Effector memory CD4-positive, alpha-beta T cell (primary cell): ENCODE measurements around the gene MMP25.

Experiments
- DNase-seq, 3 donors: peaks; one replicate each; pipeline ENCODE4 v3.0.0-alpha.2; 2020
- H3K27ac ChIP-seq: 2 replicates; pipeline ENCODE4 v1.7.0; 2013; ENCODE audit warnings: mild to moderate bottlenecking, low read length, moderate library complexity; ENCODE audit not compliant: insufficient read depth, poor library complexity, severe bottlenecking
- H3K27me3 ChIP-seq: replicated peaks from 2 replicates; pipeline ENCODE4 v1.7.0; 2013; ENCODE audit warnings: mild to moderate bottlenecking, low read length; ENCODE audit not compliant: insufficient read depth, control insufficient read depth, poor library complexity, severe bottlenecking
- H3K36me3 ChIP-seq: 2 replicates; pipeline ENCODE4 v1.7.0; 2013; ENCODE audit warnings: mild to moderate bottlenecking, low read length, moderate library complexity; ENCODE audit not compliant: control insufficient read depth, insufficient read depth
- H3K4me1 ChIP-seq: 2 replicates; pipeline ENCODE4 v1.7.0; 2013; ENCODE audit warnings: low read length, mild to moderate bottlenecking; ENCODE audit not compliant: control insufficient read depth, insufficient read depth, poor library complexity, severe bottlenecking
- H3K4me3 ChIP-seq: 2 replicates; pipeline ENCODE4 v1.7.0; 2013; ENCODE audit warnings: low read length, low read depth, mild to moderate bottlenecking; ENCODE audit not compliant: insufficient read depth, poor library complexity, severe bottlenecking
- H3K9me3 ChIP-seq: 2 replicates; pipeline ENCODE4 v1.7.0; 2013; ENCODE audit warnings: mild to moderate bottlenecking, low read length, moderate library complexity; ENCODE audit not compliant: control insufficient read depth
- total RNA-seq, 3 donors: gene quantifications; one replicate each; lab custom pipeline; 2026; lab: John Stamatoyannopoulos, UW

Gene MMP25, protein sequence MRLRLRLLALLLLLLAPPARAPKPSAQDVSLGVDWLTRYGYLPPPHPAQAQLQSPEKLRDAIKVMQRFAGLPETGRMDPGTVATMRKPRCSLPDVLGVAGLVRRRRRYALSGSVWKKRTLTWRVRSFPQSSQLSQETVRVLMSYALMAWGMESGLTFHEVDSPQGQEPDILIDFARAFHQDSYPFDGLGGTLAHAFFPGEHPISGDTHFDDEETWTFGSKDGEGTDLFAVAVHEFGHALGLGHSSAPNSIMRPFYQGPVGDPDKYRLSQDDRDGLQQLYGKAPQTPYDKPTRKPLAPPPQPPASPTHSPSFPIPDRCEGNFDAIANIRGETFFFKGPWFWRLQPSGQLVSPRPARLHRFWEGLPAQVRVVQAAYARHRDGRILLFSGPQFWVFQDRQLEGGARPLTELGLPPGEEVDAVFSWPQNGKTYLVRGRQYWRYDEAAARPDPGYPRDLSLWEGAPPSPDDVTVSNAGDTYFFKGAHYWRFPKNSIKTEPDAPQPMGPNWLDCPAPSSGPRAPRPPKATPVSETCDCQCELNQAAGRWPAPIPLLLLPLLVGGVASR
- 1.9 to 23.6 (median 5.0) reads per million in 3 donors for total RNA-seq

DNA sequence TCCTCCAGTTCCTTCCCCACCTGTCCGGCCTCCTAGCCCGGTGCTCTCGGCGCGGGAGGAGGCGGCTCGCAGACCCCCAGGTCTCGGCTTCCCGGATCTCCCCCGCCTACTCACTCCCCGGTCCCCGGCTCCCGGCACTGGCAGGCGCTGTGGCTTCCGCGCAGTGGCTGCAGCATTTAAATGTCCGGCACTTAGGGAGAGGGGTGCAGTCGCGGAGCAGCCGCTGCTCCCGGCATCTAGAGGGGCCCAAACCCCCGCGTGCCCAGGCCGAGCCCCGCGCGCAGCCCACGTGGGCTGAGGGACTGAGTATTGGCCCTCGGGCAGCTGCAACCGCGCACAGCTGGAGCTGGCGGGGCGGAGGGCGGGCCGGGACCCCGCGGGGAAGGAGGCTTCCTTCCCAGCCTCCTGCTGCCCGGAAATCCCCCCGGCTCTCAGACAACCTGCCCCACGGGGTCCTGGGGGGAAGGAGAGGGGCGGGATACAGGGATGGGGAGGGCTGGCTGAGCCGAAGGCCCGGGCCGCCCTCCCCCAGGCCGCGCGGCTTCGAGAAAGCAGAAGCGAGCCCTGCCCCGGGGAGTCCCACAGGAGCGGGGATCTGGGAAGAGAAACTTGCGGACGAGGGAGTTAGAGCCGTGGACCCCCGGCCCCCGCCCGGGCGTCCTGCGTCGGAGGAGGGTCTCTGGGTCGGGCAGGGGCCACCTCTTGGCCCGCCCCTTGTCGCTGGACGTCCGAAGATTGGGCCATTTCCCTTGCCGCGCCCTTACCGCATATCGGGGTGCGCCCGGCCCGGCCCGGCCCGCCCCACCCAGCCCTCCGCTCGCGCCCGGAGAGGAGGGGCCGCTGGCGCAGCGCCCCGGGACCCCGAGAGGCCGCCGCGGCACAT, at the start of gene MMP25:
Gene MMP25 (plus strand): TSS at position 804 of the 883 bp plus-strand sequence. CDS start 357 bp downstream, outside the sequence.
- no peak for DNase-seq
- Histone ChIP-seq H3K27me3 (peaks cover 27% of the 10 kb centered on the region), H3K9me3 (no peaks in the 10 kb centered on the region), H3K4me3 (peak within 1 kb of the TSS; percentile 68), H3K36me3 (no peaks in the 10 kb centered on the region), H3K4me1 (peaks cover 16% of the 10 kb centered on the region), H3K27ac (no peak within 1 kb of the TSS)

DNA sequence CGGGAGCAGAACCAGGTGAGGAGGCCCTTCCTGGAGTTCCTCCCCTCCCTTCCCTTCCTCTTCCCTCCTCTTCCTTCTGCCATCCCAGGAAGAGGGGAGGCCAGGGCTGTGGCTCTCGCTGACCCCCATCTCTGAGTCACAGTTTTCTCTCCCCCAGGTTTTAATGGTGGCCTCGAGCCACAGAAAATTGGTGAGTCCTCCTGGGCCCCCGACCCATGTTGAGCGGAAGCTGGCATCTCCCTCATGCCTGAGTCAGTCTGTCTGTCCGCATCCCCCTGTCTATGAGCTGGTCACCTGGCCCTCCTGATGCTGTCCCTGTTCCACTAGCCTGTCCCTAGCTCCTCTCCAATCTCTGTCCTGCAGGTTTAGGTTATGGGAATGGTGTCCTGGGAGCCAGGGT, 46.4 kb upstream of the MMP25 start:
- no peak overlapping the region for H3K27ac ChIP-seq
- H3K27me3 ChIP-seq, result no peaks in the 10 kb centered on the region
- no peaks in the 10 kb centered on the region for H3K9me3 ChIP-seq
- H3K36me3 ChIP-seq, result no peaks in the 10 kb centered on the region
- H3K4me1 ChIP-seq, result peaks cover 3% of the 10 kb centered on the region
- no peak for DNase-seq
- H3K4me3 ChIP-seq, result no peak overlapping the region

DNA sequence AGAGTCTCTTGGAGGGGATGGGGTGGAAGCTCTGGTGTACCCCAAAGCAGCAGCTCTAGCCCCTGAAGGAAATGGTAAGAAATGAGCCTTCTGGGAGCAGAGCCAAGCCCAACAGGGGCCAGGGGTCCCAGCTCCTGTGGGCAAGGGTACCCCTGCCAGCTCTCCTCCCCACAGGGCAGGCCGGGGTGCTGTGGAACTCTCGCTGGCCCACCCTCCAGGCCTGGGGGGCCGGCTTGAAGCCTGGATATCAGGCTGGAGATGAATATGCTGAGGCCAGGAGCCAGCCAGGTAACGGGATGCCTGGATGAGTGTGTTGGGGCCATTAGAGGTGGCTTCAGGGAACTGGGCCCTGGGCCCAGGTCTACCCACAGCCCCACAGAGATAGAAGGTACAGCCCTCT, 45.8 kb upstream of the MMP25 start:
- Histone ChIP-seq H3K27me3 (no peaks in the 10 kb centered on the region), H3K9me3 (no peaks in the 10 kb centered on the region), H3K36me3 (no peaks in the 10 kb centered on the region), H3K27ac (no peak overlapping the region), H3K4me3 (no peak overlapping the region), H3K4me1 (peaks cover 4% of the 10 kb centered on the region)
- no peak for DNase-seq

DNA sequence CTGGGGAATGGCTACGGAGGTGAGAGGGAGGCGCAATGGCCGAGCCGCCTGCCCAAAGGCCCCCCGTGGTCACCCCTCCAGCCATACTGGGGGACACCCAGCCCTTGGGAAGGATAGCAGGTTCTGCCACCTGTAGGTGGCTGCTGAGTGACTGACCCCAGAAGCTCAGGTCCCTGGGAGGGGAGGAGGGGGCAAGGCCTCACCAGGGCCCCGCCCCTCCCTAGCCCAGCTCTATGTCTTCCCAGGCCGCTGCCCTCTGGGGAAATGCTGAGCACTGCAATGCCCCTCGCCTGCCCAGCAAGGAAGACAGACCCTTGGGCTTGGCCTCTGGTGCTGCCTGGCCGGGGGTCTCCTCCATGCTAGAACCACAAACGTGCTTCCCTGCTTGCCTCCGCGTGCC, 45.0 kb upstream of the MMP25 start:
- no peak overlapping the region for H3K27ac ChIP-seq

DNA sequence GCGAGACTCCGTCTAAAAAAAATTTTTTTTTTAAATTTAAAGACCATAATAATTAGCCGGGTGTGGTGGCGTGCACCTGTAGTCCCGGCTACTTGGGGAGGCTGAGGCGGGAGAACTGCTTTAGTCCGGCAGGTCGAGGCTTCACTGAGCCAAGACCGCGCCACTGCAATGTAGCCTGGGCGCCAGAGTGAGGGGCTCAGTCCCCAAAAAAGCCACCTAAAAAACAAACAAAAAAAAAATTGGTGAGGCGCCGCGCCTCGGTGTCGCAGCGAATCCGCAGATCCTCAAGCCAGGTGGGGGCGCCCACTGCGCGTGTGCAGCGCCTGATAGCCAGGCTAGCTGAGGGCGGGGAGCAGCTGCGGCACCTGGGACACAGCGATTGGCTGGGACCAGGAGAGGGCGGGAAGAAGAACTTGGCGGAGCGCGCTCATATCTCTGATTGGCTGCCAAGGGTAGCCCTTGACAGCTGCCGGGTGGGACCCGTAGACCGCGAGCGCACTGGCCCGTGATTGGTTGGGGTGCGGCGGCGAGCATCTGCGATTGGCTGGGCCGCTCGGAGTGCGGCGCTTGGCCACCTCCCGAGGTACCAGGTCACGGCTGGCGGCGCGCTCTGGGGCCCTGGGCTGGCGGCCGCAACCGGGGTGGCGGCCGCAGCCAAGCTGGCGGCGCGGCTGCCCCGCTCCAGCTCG, 42.6 kb upstream of the MMP25 start:
- peak; percentile 94 to 96 (median 95) for DNase-seq
- Histone ChIP-seq H3K27ac (no peak overlapping the region), H3K4me3 (no peak overlapping the region), H3K9me3 (no peaks in the 10 kb centered on the region), H3K27me3 (no peaks in the 10 kb centered on the region), H3K36me3 (no peaks in the 10 kb centered on the region), H3K4me1 (peaks cover 25% of the 10 kb centered on the region)

More for the DNA sequence above, 45.0 kb upstream of the MMP25 start:
- H3K36me3 ChIP-seq, result no peaks in the 10 kb centered on the region
- no peak overlapping the region for H3K4me3 ChIP-seq
- H3K4me1 ChIP-seq, result peaks cover 4% of the 10 kb centered on the region
- H3K27me3 ChIP-seq, result no peaks in the 10 kb centered on the region
- no peaks in the 10 kb centered on the region for H3K9me3 ChIP-seq
- no peak for DNase-seq

DNA sequence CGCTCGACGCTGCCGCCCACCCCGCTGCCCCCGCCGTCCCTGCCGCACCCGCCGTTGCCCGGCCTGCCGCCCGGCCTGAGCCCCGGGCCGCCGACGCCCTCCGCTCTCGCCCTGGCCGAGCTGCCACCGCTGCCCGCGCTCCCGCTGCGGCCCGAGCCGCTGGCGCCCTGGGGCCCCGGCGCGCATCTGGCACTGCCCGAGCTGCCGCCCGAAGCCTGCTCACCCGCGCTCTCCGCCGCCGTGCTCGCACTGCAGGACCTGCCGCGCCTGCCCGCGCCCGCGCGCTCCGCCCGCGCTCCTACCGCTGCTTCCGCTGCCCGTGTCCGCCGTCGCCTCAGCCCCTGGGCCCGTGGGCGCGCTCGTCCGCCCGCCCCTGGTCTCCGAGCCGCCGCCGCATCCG, 42.0 kb upstream of the MMP25 start:
- peak in 1 of 3 donors; percentile 8 for DNase-seq
- Histone ChIP-seq H3K36me3 (no peaks in the 10 kb centered on the region), H3K4me1 (peaks cover 26% of the 10 kb centered on the region), H3K27ac (no peak overlapping the region), H3K9me3 (no peaks in the 10 kb centered on the region), H3K4me3 (no peak overlapping the region), H3K27me3 (no peaks in the 10 kb centered on the region)

DNA sequence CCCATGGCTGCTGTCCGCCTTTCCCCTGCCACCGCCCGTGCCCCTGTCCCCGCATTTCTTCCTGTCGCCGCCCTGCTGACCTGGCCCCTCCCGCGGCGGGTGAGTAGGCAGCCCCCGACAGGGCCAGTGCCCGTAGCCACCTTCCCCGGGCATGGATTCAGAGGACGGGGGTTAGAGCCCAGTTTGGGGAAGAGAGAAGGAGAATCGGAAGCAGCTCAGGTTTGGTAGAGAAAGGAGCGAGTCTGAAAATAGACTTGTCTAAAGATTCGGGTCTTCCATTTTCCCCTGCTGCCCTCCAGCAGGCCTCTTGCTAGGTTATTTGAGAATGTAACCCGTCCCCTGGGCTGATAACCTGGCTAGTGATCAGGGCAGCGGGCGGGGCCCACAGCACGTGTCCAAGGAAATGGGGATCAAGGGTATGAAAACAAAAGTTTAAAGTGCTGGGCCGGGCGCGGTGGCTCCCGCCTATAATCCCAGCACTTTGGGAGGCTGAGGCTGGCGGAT, 41.5 kb upstream of the MMP25 start:
- DNase-seq, result no peak
- H3K4me3 ChIP-seq, result no peak overlapping the region
- no peaks in the 10 kb centered on the region for H3K9me3 ChIP-seq
- H3K27ac ChIP-seq, result no peak overlapping the region
- H3K27me3 ChIP-seq, result no peaks in the 10 kb centered on the region
- H3K36me3 ChIP-seq, result no peaks in the 10 kb centered on the region
- peaks cover 26% of the 10 kb centered on the region for H3K4me1 ChIP-seq

DNA sequence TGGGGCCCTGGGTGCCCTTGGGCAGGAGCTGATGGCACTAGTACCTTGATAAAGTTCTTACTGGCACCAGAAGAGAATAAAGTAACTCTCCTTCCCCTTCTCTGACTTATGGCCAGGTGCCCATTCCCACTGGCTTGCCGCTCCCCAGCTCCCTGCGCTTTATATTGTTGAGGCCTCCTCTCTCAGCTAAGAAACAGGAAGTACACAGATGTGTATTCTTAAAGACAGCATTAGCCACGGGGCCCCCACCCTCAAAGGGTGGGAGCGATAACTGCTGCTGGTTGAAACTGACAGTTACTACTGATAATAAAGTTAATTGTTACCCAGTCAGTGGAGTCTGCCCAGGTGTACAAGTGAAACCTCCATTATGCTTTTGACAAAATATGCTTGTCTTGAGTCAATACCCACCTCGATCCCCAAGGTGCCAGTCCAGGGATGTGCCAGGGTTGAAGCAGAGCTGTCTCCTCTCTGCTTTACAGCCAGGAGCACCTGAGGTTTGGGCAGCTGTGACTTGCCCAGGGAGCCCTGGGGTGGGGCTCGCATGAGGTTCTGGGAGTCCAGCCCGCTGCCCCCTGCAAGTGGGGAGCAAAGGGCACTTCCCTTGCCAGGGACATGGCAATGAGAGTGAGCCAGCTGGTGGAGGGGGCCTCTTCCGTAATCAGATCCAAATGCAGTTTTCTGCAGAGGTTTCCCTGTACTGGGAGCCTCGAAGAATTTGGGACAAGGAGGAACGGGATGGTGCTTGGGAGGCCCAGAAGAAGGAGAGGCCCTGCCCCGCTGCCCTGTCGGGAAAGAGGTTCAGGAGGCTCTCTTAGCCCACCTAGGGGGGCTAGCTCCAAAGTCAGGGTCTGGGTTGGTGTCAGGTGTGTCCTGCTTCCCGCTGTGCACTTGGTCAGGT, 39.1 kb upstream of the MMP25 start:
- Histone ChIP-seq H3K27ac (no peak overlapping the region), H3K27me3 (peaks cover 3% of the 10 kb centered on the region), H3K4me1 (peaks cover 26% of the 10 kb centered on the region), H3K36me3 (no peaks in the 10 kb centered on the region), H3K4me3 (peak overlapping the region; percentile 18), H3K9me3 (no peaks in the 10 kb centered on the region)
- DNase-seq, result no peak
